Measurements from ENCODE around the gene LAMTOR4. TPM values are rescaled to one million over a fixed set of nuclear protein-coding genes. Genes with fewer than 3 reads are reported as not detected.
"Not testable (repeated sequence)": the region's sequence is repeated elsewhere in the genome, so short reads cannot be mapped to it uniquely, and the experiment has no call there.

Gene LAMTOR4
- total RNA-seq, 6 experiments from 2014 or later, result 35.8 to 66.6 (median 44.9) TPM

DNA sequence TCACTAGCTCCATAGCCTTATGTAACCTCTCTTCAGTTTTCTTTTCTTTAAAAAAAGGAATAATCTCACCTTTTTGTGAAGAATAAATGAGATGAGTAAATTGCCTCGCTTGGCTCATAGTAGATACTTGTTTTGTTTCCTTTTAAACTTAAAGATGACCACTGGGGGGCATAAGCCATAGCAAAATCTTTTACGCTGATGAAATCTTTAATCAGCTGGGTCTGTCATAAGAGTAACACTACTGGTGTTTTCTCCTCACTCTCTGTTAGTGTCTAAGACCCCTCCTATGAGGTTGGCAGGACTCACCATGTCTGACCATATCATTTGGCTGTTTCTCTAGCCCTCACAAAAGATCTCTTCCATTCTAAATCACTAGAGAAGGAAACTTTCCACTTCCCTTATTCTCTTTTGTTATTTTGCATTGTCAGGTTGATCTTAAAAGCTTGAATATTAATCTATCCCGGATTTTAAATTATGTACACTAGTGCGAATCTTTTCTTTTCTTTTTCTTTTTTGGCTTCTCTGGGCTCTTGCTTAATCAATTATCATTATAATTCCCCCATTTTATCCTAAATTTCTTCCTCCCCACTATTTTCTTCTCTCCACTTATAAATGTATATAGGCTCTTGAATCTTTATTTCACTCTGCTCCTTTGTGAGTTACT is 41.5 kb downstream of the LAMTOR4 start:
- peak; percentile 85 to 92 (median 88) for ATAC-seq

DNA sequence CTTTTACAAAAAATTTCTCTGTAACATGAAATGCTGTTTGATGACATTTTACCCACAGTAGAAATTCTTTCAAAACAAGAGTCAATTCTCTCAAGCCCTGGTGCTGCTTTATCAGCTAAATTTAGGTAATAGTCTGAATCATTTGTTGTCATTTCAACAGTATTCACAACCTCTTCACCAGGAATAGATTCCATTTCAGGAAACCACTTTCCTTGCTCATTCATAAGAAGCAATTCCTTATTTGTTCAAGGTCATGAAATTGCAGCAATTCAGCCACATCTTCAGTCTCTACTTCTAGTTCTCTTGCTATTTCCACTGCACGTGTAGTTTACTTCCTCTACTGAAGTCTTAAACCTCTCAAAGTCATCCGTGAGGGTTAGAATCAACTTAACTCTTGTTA is 43.1 kb downstream of the LAMTOR4 start:
- H3K27ac ChIP-seq, result no peak overlapping the region
- H3K27me3 ChIP-seq, result no peaks in the 10 kb centered on the region
- no peak for DNase-seq
- intact Hi-C loops (cut with DNase I), result no loop called here
- H3K4me1 ChIP-seq, result no peaks in the 10 kb centered on the region
- ATAC-seq, result no peak
- no peak overlapping the region for H3K4me3 ChIP-seq
- H3K9me3 ChIP-seq, result no peaks in the 10 kb centered on the region
- TF ChIP-seq, protein P1, sequence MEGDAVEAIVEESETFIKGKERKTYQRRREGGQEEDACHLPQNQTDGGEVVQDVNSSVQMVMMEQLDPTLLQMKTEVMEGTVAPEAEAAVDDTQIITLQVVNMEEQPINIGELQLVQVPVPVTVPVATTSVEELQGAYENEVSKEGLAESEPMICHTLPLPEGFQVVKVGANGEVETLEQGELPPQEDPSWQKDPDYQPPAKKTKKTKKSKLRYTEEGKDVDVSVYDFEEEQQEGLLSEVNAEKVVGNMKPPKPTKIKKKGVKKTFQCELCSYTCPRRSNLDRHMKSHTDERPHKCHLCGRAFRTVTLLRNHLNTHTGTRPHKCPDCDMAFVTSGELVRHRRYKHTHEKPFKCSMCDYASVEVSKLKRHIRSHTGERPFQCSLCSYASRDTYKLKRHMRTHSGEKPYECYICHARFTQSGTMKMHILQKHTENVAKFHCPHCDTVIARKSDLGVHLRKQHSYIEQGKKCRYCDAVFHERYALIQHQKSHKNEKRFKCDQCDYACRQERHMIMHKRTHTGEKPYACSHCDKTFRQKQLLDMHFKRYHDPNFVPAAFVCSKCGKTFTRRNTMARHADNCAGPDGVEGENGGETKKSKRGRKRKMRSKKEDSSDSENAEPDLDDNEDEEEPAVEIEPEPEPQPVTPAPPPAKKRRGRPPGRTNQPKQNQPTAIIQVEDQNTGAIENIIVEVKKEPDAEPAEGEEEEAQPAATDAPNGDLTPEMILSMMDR (IDR thresholded peaks at IDR 0.05), result no peak
- TF ChIP-seq POLR2A (IDR thresholded peaks at IDR 0.05), result no peak
- no peaks in the 10 kb centered on the region for H3K36me3 ChIP-seq
- 35% methylated on average over 2 of the region's 2 CpGs for WGBS (ENCODE audit: insufficient coverage, low coverage, low lambda C conversion rate, missing lambda C conversion rate)

More for the DNA sequence above, 41.5 kb downstream of the LAMTOR4 start:
- Histone ChIP-seq H3K4me1 (no peaks in the 10 kb centered on the region), H3K4me3 (no peak overlapping the region), H3K9me3 (no peaks in the 10 kb centered on the region), H3K27ac (no peak overlapping the region), H3K36me3 (no peaks in the 10 kb centered on the region), H3K27me3 (no peaks in the 10 kb centered on the region)
- WGBS (ENCODE audit: insufficient coverage, low coverage, low lambda C conversion rate, missing lambda C conversion rate), result 22% methylated on average over 4 of the region's 4 CpGs
- intact Hi-C loops (cut with DNase I), result no loop called here
- DNase-seq, result no peak
- TF ChIP-seq POLR2A (IDR thresholded peaks at IDR 0.05), result no peak
- TF ChIP-seq, protein P1 (IDR thresholded peaks at IDR 0.05), result peak; percentile 50 to 57 (median 56)

DNA sequence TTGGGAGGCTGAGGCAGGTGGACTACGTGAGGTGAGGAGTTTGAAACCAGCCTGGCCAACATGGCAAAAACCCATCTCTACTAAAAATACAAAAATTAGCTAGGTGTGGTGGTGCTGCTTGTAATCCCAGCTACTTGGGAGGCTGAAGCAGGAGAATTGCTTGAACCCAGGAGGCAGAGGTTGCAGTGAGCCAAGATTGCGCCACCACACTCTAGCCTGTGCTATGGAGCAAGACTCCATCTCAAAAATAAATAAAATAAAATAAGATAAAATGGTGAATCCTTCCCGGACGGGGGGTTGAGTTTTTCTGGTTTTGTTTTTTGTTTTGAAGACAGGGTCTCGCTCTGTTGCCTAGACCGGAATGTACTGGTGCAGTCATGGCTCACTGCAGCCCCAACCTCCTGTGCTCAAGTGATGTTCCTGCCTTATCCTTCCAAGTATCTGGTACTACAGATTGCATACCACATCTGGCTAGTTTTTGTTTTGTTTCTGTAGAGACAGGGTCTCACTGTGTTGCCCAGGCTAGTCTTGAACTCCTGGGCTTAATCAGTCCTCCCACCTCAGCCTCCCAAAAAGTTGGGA is 43.7 kb downstream of the LAMTOR4 start:
- DNase-seq; H3K4me3 ChIP-seq; H3K4me1 ChIP-seq; H3K27me3 ChIP-seq; intact Hi-C loops (cut with DNase I); H3K27ac ChIP-seq; H3K36me3 ChIP-seq; ATAC-seq; H3K9me3 ChIP-seq: not testable (repeated sequence)
- WGBS (ENCODE audit: insufficient coverage, low coverage, low lambda C conversion rate, missing lambda C conversion rate), result 84% methylated on average over 5 of the region's 6 CpGs

DNA sequence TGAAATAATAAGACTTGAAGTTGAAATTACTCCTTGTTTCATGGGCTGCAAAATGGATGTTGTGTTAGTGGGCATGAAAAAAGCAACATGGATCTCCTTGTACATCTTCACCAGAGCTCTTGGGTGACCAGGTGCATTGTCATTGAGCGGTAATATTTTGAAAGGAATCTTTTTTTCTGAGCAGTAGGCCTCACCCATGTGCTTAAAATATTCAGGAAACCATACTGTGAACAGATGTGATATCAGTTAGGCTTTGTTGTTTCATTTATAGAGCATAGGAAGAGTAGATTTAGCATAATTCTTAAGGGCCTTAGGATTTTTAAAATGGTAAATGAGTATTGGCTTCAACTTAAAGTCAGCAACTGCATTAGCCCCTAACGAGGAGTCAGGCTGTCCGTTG is 44.3 kb downstream of the LAMTOR4 start:
- Histone ChIP-seq H3K27me3 (no peaks in the 10 kb centered on the region), H3K27ac (no peak overlapping the region), H3K9me3 (no peaks in the 10 kb centered on the region), H3K36me3 (no peaks in the 10 kb centered on the region), H3K4me3 (no peak overlapping the region), H3K4me1 (no peaks in the 10 kb centered on the region)
- WGBS (ENCODE audit: insufficient coverage, low coverage, low lambda C conversion rate, missing lambda C conversion rate), result 58% methylated on average over 2 of the region's 3 CpGs
- DNase-seq, result no peak
- intact Hi-C loops (cut with DNase I), result no loop called here
- TF ChIP-seq, protein P1 (IDR thresholded peaks at IDR 0.05), result no peak
- no peak for TF ChIP-seq POLR2A (IDR thresholded peaks at IDR 0.05)
- no peak for ATAC-seq

DNA sequence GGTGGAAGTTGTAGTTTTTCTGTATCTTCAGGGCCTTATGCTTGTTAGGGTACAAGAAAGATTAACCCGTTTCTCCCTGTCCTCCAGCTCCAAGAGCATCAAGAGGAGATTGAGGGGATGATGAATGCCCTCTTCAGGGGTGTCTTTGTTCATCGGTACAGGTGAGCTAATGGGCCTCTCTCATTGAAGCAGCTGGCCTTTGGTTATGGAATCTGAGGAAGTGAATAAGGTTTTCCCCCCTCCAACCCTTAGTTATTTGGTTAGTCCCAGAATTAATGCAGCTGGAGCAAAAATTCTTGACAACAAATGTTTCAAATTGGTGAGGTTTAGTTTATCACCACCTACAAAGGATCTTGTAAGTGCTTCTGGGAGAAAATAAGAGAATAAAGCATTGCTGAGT is 46.5 kb downstream of the LAMTOR4 start:
- DNase-seq, result no peak
- ATAC-seq, result no peak
- intact Hi-C loops (cut with DNase I), result no loop called here
- H3K4me1 ChIP-seq, result no peaks in the 10 kb centered on the region
- no peaks in the 10 kb centered on the region for H3K9me3 ChIP-seq
- no peak overlapping the region for H3K4me3 ChIP-seq
- H3K27ac ChIP-seq, result no peak overlapping the region
- no peak for TF ChIP-seq POLR2A (IDR thresholded peaks at IDR 0.05)
- TF ChIP-seq, protein P1 (IDR thresholded peaks at IDR 0.05), result no peak
- no peaks in the 10 kb centered on the region for H3K36me3 ChIP-seq
- H3K27me3 ChIP-seq, result no peaks in the 10 kb centered on the region
- WGBS (ENCODE audit: insufficient coverage, low coverage, low lambda C conversion rate, missing lambda C conversion rate), result 86% methylated on average over 1 of the region's 2 CpGs

DNA sequence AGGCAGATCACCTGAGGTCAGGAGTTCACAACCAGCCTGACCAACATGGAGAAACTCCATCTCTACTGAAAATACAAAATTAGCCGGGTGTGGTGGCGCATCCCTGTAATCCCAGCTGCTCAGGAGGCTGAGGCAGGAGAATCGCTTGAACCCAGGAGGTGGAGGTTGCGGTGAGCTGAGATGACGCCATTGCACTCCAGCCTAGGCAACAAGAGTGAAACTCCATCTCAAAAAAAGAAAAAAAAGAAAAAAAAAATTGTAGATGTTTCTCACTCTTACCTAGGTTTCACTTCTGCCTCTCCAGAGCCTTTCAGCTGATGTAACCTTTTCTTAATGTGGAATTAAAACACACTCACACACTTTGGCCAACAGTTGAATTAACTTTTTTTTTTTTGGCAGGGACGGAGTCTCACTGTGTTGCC is 47.2 kb downstream of the LAMTOR4 start:
- H3K27me3 ChIP-seq; intact Hi-C loops (cut with DNase I); H3K9me3 ChIP-seq; H3K4me3 ChIP-seq; H3K36me3 ChIP-seq; DNase-seq; H3K27ac ChIP-seq; ATAC-seq; H3K4me1 ChIP-seq: not testable (repeated sequence)
- WGBS (ENCODE audit: insufficient coverage, low coverage, low lambda C conversion rate, missing lambda C conversion rate), result 92% methylated on average over 2 of the region's 6 CpGs
